SU-DHL-6 (cell line): ENCODE data around the gene TNIP1.

Experiments used
- H2AFZ ChIP-seq: fragments of 200-600 bp; sonication (generic); 2 replicates; pipeline ENCODE4 v1.6.1; 2014; ENCODE audit warnings: low read depth, mild to moderate bottlenecking, moderate library complexity, mixed read lengths, antibody characterized with exemption, low read length; ENCODE audit not compliant: severe bottlenecking
- H3F3A ChIP-seq: fragments of 200-600 bp; shearing (Covaris generic); 2 replicates; pipeline ENCODE4 v1.6.0; 2016; ENCODE audit warnings: antibody characterized with exemption, mild to moderate bottlenecking; ENCODE audit not compliant: insufficient read depth
- H3K27ac ChIP-seq: fragments of 200-600 bp; sonication (generic); 2 replicates; pipeline ENCODE4 v1.5.1; 2016; ENCODE audit warnings: low read depth, mild to moderate bottlenecking, low read length, moderate library complexity, mixed read lengths
- H3K27me3 ChIP-seq: fragments of 200-600 bp; sonication (generic), shearing (Covaris generic); 2 replicates; pipeline ENCODE4 v1.6.0; 2014; ENCODE audit warnings: mild to moderate bottlenecking, low read length
- H3K36me3 ChIP-seq: fragments of 200-600 bp; sonication (generic); 2 replicates; pipeline ENCODE4 v1.6.1; 2014; ENCODE audit warnings: mild to moderate bottlenecking, low read length, mixed read lengths
- H3K4me2 ChIP-seq: fragments of 300-600, 200-600 bp; shearing (Covaris generic), sonication (generic); 2 replicates; pipeline ENCODE4 v1.6.0; 2014; ENCODE audit warnings: low read length, low read depth, mild to moderate bottlenecking; ENCODE audit not compliant: poor library complexity, severe bottlenecking
- H3K4me3 ChIP-seq: fragments of 200-600 bp; sonication (generic); 2 replicates; pipeline ENCODE4 v1.5.1; 2014; ENCODE audit warnings: antibody characterized with exemption, low read length, mild to moderate bottlenecking, mixed read lengths; ENCODE audit not compliant: insufficient read depth, poor library complexity, severe bottlenecking
- H3K79me2 ChIP-seq: fragments of 200-600 bp; sonication (generic); 2 replicates; pipeline ENCODE4 v1.6.1; 2014; ENCODE audit warnings: mild to moderate bottlenecking, low read length, moderate library complexity; ENCODE audit not compliant: insufficient read depth
- H3K9ac ChIP-seq: fragments of 200-600 bp; sonication (generic); 2 replicates; pipeline ENCODE4 v1.7.0; 2014; ENCODE audit warnings: mild to moderate bottlenecking, low read length
- H3K9me2 ChIP-seq: fragments of 200-600 bp; sonication (generic); replicated peaks from 2 replicates; pipeline ENCODE4 v1.6.1; 2014; ENCODE audit warnings: low read length; ENCODE audit not compliant: insufficient read depth
- H3K9me3 ChIP-seq: fragments of 200-600 bp; sonication (generic); 2 replicates; pipeline ENCODE4 v1.6.1; 2014; ENCODE audit warnings: low read length, mixed read lengths; ENCODE audit not compliant: insufficient read depth
- H4K20me1 ChIP-seq: fragments of 200-600 bp; sonication (generic); 2 replicates; pipeline ENCODE4 v1.6.1; 2014; ENCODE audit warnings: low read depth, mild to moderate bottlenecking, antibody characterized with exemption, low read length, moderate library complexity, mixed read lengths
- EZH2phosphoT487 ChIP-seq: fragments of 200-600 bp; sonication (generic), shearing (Covaris generic); conservative IDR thresholded peaks from 2 replicates; pipeline ENCODE4 v1.6.1; 2018; ENCODE audit warnings: mild to moderate bottlenecking, antibody characterized with exemption, low read length, moderate library complexity, mixed read lengths
- TF ChIP-seq, protein P1 (sequence below): fragments of 200-600 bp; sonication (generic); IDR thresholded peaks from one replicate; pipeline ENCODE4 v1.5.1; 2017; ENCODE audit warnings: antibody characterized with exemption, mild to moderate bottlenecking, low read length, moderate library complexity; ENCODE audit not compliant: insufficient read depth, poor library complexity, severe bottlenecking

TNIP1 gene

GRCh38 chr5:151053796-151054462, 26.9 kb downstream of the TNIP1 start:
- no peaks in the 10 kb centered on the region for H3F3A ChIP-seq
- H3K79me2 ChIP-seq = no peaks in the 10 kb centered on the region
- no peak overlapping the region for H2AFZ ChIP-seq
- H3K9me3 ChIP-seq = no peaks in the 10 kb centered on the region
- no peak overlapping the region for H3K4me2 ChIP-seq
- H3K4me3 ChIP-seq = no peak overlapping the region
- no peak overlapping the region for H3K9ac ChIP-seq
- H3K27me3 ChIP-seq = no peaks in the 10 kb centered on the region
- H3K9me2 ChIP-seq = no peaks in the 10 kb centered on the region
- no peak overlapping the region for H3K27ac ChIP-seq
- no peaks in the 10 kb centered on the region for H3K36me3 ChIP-seq
- no peak for TF ChIP-seq EZH2phosphoT487
- TF ChIP-seq, protein P1, sequence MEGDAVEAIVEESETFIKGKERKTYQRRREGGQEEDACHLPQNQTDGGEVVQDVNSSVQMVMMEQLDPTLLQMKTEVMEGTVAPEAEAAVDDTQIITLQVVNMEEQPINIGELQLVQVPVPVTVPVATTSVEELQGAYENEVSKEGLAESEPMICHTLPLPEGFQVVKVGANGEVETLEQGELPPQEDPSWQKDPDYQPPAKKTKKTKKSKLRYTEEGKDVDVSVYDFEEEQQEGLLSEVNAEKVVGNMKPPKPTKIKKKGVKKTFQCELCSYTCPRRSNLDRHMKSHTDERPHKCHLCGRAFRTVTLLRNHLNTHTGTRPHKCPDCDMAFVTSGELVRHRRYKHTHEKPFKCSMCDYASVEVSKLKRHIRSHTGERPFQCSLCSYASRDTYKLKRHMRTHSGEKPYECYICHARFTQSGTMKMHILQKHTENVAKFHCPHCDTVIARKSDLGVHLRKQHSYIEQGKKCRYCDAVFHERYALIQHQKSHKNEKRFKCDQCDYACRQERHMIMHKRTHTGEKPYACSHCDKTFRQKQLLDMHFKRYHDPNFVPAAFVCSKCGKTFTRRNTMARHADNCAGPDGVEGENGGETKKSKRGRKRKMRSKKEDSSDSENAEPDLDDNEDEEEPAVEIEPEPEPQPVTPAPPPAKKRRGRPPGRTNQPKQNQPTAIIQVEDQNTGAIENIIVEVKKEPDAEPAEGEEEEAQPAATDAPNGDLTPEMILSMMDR = no peak
- no peaks in the 10 kb centered on the region for H4K20me1 ChIP-seq

- Histone ChIP-seq H4K20me1 (no peaks in the 10 kb centered on the region), H3K9me3 (no peaks in the 10 kb centered on the region), H3K4me3 (no peak overlapping the region), H3K27ac (no peak overlapping the region), H3K36me3 (no peaks in the 10 kb centered on the region), H3F3A (no peaks in the 10 kb centered on the region), H3K27me3 (no peaks in the 10 kb centered on the region), H2AFZ (no peak overlapping the region), H3K79me2 (no peaks in the 10 kb centered on the region), H3K4me2 (no peak overlapping the region), H3K9me2 (no peaks in the 10 kb centered on the region), H3K9ac (no peak overlapping the region)
- TF ChIP-seq EZH2phosphoT487 = no peak
- TF ChIP-seq, protein P1 = no peak
These were observed 28.0 kb downstream of the TNIP1 start for GRCh38 chr5:151052836-151053235.

DNA sequence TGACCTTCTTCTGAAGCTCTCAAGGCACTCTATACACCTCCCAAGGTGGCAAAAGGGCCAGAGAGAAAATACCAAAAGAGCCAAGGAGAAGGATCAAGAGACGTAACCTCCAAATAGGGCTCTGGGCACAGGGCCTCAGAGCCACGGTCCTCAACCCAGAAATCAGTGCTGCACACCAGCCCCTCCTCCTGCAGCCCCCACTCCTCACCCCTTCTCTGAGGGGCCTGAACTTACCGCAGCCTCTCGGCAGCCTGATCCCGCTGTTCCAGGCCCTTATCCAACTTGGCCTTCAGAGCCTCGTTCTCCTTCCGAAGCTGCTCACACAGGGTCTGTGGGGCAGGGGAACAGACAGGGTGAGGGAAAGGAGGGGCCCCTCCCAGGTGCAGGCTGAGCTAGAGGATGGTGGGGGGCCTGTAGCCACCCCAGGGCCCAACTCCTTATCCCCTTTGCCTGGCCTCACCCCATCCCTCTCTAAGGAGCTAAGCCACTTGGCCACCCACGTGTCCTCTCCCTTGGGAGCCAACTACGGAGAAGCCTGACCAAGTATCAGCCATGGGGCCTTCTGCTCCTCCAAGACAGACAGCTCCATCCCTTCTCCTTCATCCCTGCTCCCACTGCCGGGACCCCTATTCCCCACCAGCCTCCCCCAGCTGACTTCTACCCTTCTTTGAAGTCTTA, 28.8 kb downstream of the TNIP1 start:
- Histone ChIP-seq H3K9me2 (no peaks in the 10 kb centered on the region), H3F3A (no peaks in the 10 kb centered on the region), H3K79me2 (no peaks in the 10 kb centered on the region), H2AFZ (no peak overlapping the region), H3K36me3 (0 out of 2 replicates have a peak, but pooled peaks cover 4% of the 10 kb centered on the region), H3K9me3 (no peaks in the 10 kb centered on the region), H3K27me3 (no peaks in the 10 kb centered on the region), H3K4me2 (no peak overlapping the region), H3K27ac (no peak overlapping the region), H3K9ac (no peak overlapping the region), H3K4me3 (no peak overlapping the region), H4K20me1 (no peaks in the 10 kb centered on the region)
- no peak for TF ChIP-seq EZH2phosphoT487
- TF ChIP-seq, protein P1 = no peak
